ENCODE results near the gene NRIP1.

GRCh38 chr21:15001857-15002606 lies 62.8 kb downstream of the NRIP1 start:
- TF ChIP-seq EP300 (IDR thresholded peaks at IDR 0.05) (no peak), POLR2A (IDR thresholded peaks at IDR 0.05) (no peak), POLR2AphosphoS5 (IDR thresholded peaks at IDR 0.05) (no peak)
- TF ChIP-seq, protein P1, sequence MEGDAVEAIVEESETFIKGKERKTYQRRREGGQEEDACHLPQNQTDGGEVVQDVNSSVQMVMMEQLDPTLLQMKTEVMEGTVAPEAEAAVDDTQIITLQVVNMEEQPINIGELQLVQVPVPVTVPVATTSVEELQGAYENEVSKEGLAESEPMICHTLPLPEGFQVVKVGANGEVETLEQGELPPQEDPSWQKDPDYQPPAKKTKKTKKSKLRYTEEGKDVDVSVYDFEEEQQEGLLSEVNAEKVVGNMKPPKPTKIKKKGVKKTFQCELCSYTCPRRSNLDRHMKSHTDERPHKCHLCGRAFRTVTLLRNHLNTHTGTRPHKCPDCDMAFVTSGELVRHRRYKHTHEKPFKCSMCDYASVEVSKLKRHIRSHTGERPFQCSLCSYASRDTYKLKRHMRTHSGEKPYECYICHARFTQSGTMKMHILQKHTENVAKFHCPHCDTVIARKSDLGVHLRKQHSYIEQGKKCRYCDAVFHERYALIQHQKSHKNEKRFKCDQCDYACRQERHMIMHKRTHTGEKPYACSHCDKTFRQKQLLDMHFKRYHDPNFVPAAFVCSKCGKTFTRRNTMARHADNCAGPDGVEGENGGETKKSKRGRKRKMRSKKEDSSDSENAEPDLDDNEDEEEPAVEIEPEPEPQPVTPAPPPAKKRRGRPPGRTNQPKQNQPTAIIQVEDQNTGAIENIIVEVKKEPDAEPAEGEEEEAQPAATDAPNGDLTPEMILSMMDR (IDR thresholded peaks at IDR 0.05), result no peak

Measured in suprapubic skin (tissue), 4 donors.